Endometrial microvascular endothelial cells (primary cell): ENCODE data around the gene BCAS1. TPM values are rescaled to one million over a fixed set of nuclear protein-coding genes. Genes with fewer than 3 reads are reported as not detected.

Source experiments
- in situ Hi-C: cut with HindIII; loops from 2 replicates; pipeline ENCODE4 v1.10.0; 2017; ENCODE audit warnings: low sequenced_read_pairs, low pct_unique_long_range_greater_than_20kb; ENCODE audit errors: inconsistent ontology term
- total RNA-seq: library from RNA; depleted of rRNA; stranded (reverse); fragments of >200 nt; gene quantifications from one replicate; pipeline ENCODE4 v1.2.3, GENCODE V29; 2015; ENCODE audit errors: inconsistent ontology term

BCAS1 gene
- total RNA-seq, 1 donor from 2014 or later: not detected

DNA sequence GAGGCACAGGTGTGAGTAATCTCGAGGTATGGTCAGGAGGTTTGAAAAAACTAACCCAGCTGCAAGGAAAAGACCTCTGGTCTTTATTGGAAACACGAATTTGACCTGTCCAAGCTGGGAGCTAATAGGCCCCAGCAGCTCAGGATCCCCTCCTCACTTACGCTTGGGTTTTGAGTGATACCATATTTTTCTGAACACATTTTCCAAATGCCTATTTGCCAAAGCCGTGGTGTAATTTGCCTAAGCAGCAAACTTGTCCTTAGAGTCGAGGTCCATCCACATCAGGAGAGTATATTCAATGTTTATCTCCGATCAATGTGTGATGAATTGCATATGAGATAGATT, 128.0 kb downstream of the BCAS1 start:
- in situ Hi-C loops: loop anchor here (25.0 kb wide), 1 partner anchor 355 kb away; the partner anchor contains the start of gene ZNF217

DNA sequence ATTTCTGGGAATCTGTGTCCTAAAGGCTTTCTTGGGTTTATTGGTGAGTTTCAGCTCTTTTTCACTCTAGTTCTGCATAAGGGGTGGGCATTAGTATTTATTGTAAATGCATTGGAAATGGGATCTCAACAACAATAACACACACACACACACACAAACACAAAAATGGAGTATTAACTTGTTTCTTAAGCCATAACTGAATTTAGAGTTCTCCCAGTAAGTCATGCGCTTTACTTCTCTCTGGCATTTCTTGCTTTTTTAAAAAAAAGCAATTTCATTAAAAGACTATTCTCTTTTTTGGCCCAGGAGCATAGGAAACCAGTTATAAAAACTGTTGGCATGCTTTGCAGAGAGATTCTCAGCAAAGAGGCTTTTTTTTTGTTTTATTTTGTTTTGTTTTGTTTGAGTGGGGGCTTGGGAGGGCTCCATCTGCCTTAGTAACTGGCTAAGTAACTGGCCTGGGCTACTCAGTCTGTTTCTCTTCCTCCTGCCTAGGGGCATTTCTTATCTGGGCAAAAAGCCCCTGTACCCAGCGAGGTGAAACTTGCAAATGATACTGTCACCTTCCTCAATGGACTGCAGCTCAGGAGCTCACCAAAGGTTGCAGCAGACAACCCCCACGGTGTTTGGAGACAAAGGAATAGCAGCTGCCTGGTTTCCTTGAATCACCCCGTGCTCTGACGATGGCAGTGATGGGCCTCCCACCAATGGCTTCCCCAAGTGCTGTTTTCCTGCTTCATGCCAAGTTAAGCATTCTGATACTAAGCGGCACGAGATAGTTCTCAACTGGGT, 128.5 kb downstream of the BCAS1 start:
- in situ Hi-C loops: loop anchor here (25.0 kb wide), 1 partner anchor 355 kb away; the partner anchor contains the start of gene ZNF217

DNA sequence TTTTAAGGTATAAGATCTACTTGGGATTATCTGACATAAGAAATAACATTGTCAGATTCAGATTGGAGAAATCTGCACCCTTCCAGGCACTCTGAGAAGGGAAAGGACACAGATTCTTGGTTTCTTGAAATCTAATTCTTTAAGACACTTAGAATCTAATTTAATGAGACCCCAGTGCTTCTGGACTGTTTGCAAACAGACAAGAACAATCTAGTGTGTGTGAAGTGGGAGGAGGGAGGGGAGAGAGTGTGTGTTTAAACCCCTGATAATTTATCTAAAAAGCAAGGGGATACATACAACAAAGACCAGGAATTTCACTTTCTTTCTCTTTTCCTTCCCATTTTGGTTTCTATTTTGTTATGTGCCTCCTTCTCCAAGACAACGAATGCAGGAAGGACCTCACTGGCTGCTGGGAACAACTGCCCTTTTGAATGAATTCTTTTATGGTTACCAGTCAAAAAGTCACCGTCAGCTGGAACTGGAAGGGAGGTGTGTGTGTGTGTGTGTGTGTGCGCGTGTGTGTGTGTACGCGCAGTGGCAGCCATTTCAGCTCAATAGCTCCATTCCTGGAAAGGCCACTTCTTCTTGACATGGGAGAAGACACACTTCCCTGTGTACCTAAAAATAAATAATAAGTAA, 129.4 kb downstream of the BCAS1 start:
- in situ Hi-C loops: loop anchor here (25.0 kb wide), 1 partner anchor 354 kb away; the partner anchor contains the start of gene ZNF217

DNA sequence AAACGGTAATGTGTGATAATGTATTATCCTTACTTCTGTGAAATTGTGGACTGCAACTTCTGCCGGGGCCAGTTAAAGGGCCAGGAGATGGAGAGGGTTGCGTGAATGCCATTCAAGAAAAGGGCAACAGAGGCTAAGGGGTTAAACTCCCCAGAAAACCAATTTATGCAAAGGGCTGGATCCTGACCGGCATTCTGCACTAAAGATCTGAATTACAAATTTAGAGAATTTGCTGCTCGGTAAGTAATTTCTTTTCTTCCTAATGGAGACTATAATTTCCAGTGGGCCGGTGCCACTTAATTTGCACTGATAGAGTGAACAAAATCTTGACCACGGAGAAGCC, 130.1 kb downstream of the BCAS1 start:
- in situ Hi-C loops: loop anchor here (25.0 kb wide), 1 partner anchor 353 kb away; the partner anchor contains the start of gene ZNF217

DNA sequence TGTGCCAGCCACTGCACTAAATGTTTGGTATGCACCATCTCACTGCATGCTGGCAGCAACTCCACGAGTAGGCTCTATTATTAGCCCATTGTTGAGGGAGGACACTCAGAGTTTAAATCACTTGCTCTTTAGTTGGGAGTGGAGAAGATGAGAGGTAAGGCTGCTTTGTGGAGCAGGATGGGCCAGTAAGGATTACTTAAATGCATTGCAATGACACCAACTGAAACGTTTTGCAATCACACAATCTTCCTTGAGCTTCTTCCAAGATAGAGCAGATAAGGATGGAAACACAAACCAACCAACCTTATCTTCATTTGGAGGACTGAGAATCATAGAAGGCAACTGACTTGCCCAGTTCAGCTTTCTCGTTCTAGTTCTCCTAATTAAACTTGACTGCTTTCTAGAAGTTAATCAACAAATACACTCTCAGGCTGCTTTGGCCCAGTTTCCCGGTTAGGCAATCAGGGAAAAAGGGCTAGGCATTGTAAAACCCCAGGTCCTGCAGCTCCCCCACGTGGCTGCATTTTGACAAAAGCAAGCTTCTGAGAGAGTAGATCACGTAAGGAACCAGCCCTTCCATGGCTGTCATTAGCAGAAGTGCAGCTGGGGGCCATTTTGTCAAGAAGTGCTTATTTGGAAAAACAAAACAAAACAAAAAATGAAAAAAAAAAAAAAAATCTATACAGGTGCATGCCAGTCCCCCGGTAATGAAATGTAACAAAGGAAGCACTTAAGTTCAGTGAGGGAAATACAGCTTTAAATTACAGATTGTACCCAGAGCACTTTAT, 130.6 kb downstream of the BCAS1 start:
- in situ Hi-C loops: loop anchor here (25.0 kb wide), 1 partner anchor 352 kb away; the partner anchor contains the start of gene ZNF217

DNA sequence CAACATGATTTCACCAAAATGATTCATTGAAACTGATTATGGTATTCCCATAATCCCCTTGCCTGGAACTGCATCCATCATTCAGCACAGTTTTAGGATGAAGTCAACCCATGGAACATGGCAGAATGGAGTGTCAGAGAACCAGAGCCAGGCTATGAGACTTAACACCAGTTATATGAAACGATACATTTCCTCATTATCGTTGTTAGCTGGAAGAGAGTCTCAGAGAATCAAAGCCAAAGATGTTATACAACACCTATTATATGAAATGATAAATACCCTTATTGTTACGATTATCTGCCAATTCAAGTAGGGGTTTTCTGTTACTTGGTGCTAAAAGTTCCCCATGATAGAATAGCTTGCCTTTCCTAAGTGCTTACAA, 131.2 kb downstream of the BCAS1 start:
- in situ Hi-C loops: loop anchor here (25.0 kb wide), 1 partner anchor 352 kb away; the partner anchor contains the start of gene ZNF217

DNA sequence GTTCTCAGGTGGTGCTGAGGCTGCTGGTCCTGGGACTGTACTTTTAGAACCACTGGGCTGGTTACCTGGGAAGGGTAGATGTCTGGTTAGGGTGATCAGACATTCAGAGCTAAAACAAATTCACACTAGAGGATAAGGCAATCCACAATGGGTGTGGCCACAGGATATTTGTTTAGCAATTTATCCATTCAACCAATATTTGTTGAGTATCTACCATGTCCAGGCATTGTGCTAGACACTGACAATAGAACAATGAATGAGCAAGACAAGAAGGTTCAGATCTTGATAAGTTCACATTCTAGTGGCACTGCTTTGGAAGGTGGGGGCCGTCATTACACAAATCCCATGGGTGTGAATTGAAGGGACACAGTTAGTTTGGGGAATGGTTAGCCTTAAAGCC, 131.7 kb downstream of the BCAS1 start:
- in situ Hi-C loops: loop anchor here (25.0 kb wide), 1 partner anchor 351 kb away; the partner anchor contains the start of gene ZNF217

DNA sequence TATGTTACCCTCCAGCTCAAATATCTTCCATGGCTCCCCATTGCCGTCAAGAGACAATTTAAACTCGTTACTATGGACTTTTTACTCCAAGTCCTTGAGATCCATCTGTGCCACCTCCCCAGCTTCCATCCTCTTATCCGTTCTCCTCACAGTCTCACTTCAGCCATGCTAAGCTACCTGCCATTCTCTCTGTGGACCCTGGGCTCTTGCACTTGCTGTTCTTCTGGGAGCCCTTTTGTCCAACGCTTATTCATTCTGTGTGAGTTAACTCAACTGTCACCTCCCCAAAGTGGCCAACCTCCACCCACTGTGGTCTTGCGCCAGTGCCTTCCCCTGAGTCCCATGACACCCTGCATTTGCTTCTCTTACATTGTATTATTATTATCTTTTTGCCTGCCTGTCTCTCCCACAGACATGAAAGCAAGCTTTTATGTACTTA, 132.4 kb downstream of the BCAS1 start:
- in situ Hi-C loops: loop anchor here (25.0 kb wide), 1 partner anchor 351 kb away; the partner anchor contains the start of gene ZNF217

DNA sequence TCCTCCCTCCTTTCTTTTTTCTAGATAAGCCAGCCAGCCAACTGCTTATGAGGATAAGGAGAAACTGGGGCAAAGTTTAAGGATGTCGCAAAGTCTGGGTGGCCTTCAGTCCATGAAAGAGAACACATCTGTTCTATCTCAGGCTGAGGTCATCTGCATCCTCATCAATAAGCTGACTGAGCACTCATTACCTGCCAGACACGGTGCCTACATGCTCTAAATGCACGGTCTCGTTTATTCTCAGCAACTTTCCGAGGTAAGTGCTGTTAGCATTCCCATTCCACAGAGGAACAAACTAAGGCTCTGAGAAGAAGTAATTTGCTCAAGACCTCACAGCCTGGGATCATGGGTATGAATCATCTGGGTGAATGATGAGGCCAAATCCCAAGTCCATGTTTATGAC, 133.1 kb downstream of the BCAS1 start:
- in situ Hi-C loops: loop anchor here (25.0 kb wide), 1 partner anchor 350 kb away; the partner anchor contains the start of gene ZNF217

DNA sequence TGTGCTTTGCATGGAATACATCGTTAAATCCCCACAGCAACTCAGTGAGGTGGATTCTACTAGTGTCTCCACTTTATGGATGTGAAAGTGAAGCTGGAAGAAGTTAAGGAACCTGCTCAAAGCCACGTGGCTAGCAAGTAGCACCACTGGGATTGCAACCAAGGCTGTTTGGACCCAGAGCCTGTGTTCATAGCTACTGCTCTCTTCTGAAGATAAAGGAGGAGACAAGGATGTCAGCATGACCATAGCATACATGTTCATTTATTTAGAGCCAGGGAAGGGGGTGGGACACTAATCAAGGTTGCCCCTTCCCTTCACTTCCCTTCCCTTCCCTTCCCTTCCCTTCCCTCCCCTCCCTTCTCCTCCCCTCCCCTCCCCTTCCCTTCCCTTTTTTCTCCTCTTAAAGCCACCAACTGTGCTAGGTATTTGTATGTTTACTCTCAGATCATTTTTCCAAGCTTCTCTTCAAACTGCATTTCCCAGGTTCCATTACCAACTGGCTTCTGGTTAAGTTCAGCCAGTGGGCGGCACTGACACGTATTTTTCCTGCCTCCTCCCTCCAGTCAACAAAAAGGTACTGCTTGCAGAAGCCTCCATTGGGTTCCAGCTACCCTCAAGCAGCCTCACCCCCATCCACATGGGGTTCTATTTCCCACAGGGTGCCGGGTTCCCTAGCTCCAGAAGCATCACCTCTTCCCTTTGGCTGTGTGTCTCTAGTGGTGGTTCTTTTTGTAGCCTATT, 134.9 kb downstream of the BCAS1 start:
- in situ Hi-C loops: loop anchor here (25.0 kb wide), 1 partner anchor 348 kb away; the partner anchor contains the start of gene ZNF217

DNA sequence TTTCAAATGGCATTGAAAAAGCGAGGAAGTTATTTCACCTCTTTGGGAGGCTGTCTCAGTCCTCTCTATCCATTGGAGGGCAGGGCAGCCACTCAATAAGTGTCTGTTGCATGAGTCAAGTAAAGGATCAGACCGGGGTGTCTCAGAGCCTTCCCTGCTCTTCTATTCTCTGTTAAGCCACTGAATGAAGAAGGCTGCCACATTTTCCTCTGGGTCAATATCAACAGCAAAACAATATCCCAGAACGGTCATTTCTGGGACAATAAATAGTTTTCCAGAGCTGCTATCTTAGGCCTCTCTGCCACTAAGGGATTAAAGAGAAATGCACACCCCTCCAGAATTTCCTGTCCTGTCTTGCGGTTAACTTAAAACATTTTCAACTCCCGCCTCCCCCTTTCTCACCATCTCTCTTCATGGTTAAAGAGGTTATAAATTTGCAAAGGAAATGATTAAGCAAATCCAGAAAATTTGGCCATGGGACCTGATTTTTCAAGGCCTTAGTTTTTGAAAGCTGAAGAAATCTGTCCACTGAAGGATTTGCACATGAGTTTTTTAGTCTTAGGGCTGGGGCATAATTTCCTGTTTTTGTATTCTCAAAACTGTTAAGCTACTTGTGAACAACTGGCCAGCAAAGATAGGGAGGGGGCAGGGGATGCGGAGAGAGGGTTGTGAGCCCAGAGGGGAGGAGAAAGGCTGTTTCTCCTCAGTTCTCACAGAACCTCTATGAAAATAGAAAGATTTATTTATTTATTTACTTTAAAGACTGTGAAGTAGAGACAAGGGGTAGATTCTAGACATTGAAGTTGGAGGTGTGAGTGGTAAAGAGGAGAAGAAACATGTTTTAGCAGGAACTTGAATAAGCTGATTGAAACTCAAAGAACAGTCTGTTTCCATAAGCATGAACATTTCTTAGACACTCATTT, 135.7 kb downstream of the BCAS1 start:
- in situ Hi-C loops: loop anchor here (25.0 kb wide), 1 partner anchor 347 kb away; the partner anchor contains the start of gene ZNF217

DNA sequence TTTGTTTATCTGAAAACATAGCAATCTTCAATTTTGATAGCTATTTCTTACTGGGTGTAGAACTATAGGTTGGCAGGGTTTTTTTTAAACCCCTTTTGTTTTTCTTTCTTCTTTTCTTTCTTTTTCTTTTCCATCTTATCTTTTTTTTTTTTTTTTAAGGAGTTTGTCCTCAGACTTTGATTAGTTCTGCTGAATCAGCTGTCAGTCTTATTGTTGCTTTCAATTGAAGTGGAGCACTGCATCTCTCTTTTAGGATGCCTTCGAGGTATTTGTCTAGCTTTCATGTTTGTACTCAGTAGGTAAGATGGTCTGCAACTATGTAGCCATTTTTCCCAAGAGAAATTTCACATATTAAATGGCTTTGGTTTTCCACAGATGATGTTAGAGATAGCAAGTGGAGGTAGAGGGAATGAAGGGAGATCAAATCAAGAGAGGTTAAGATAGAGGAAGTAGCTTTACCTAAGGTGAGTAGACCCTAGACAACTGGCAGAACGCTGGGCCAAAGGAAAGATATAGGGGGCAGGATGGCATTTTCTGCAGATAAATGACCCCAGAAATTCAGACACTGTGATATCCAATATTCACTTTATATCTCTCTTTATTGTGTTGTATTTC, 137.1 kb downstream of the BCAS1 start:
- in situ Hi-C loops: loop anchor here (25.0 kb wide), 1 partner anchor 346 kb away; the partner anchor contains the start of gene ZNF217

DNA sequence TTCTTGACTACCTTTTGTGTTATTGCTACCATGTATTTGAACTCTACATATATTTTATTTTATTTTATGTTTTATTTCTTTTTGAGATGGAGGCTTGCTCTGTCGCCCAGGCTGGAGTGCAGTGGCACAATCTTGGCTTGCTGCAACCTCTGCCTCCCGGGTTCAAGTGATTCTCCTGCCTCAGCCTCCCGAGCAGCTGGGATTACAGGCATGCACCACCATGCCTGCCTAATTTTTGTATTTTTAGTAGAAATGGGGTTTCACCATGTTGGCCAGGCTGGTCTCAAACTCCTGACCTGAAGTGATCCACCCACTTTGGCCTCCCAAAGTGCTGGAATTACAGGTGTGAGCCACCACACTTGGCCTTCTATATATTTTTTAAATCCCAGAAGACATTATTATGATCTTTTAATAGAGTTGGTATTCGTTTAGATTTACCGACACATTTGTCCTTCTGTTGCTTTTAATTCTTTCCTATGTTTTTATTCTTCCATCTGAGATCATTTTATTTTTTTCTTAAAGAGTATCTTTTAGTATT, 137.7 kb downstream of the BCAS1 start:
- in situ Hi-C loops: loop anchor here (25.0 kb wide), 1 partner anchor 345 kb away; the partner anchor contains the start of gene ZNF217

DNA sequence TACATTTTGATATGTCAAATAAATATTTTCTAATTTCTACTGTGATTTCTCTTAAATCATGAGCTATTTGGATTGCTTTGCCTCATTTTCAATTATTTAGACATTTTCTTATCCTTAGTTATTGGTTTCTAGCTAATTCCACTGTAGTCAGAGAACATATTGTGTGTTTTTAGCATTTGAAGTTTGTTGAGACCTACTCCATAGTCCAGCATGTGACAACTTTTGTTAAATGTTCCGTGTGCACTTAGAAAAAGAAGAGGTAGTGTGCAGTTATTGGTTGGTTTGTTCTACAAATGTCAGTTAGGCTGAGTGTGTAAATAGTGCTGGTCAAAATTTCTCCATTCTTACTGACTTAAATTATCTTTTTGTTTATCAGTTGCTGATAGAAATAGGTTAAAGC, 138.8 kb downstream of the BCAS1 start:
- in situ Hi-C loops: loop anchor here (25.0 kb wide), 1 partner anchor 344 kb away; the partner anchor contains the start of gene ZNF217

DNA sequence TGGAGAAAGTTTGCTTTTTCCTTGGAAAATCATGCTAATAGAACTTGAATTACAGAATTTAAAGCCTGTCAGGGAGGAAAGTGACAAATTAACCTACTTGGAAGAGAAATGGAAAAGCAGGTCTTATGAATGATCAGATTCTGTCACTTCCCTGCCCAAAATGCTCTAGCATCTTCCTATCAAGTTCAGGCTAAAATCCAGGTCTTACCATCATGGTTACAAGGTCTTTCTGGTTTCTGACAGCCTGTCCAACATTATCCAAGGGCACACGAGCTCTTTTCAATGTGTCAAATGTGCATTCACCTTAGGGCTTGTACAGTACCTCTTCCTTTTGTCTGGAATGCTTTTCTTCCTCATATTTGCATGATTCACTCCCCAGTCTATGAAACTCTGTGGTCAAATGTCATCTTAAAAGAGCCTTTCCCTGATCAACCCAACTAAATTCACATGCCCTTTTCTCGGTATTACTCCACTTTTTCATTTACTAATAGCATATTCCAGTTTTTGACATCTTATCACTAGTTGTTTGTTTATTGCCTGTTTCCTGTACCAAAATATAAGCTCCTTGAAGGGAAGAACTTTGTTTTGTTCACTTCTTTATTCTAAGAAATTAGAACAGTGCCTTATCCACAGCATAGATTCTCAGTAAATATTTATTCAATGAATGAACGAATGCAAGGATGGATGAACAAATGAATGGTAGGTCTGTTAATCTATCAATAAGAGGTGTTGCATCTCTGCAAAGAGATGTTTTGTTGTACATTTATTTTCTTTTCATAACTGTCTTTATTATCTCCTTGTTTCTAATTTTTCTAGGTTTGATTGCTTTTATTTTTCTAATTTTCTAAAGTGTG, 139.5 kb downstream of the BCAS1 start:
- in situ Hi-C loops: loop anchor here (25.0 kb wide), 1 partner anchor 344 kb away; the partner anchor contains the start of gene ZNF217
